Endothelial cell of umbilical vein (primary cell): Measurements from ENCODE around the gene CCNG2. TPM values are rescaled to one million over a fixed set of nuclear protein-coding genes. Genes with fewer than 3 reads are reported as not detected.
"Not testable (repeated sequence)": the region's sequence is repeated elsewhere in the genome, so short reads cannot be mapped to it uniquely, and the experiment has no call there.

ENCODE experiments used
- BruUV-seq: library from RNA; stranded (reverse); fragments of 400-500 nt; replicated peaks from 2 replicates; lab custom pipeline; 2021; lab: Mats Ljungman, UMichigan
- CTCF ChIA-PET: fragments of 300-600, 350-600 bp; sonication (Branson Sonifier 250); formaldehyde crosslinking; loops from one replicate; lab custom pipeline; 2021; ENCODE audit warnings: antibody characterized with exemption, inconsistent platforms; lab: Charles Lee
- POLR2A ChIA-PET: fragments of 300-600, 350-600 bp; sonication (Branson Sonifier 250); formaldehyde crosslinking; loops from one replicate; lab custom pipeline; 2021; ENCODE audit warnings: antibody characterized with exemption, inconsistent platforms; lab: Charles Lee
- DNase-seq: peaks from one replicate; pipeline ENCODE4 v3.0.0-alpha.2; 2011; ENCODE audit warnings: low read depth, low spot score
- FAIRE-seq: peaks from 2 replicates; lab custom pipeline; 2011; peaks lifted over from hg19 to GRCh38; lab: Jason Lieb, UNC
- H2AFZ ChIP-seq: 2 replicates; pipeline ENCODE4 v1.6.0; 2012; ENCODE audit warnings: low read depth, low read length, control low read depth, inconsistent platforms
- H3K27ac ChIP-seq: 2 replicates; pipeline ENCODE4 v1.5.1; 2011; ENCODE audit warnings: low read depth, mild to moderate bottlenecking, control low read depth, low read length, moderate library complexity; ENCODE audit not compliant: insufficient read depth
- H3K27me3 ChIP-seq, 2 experiments: 2 replicates each; pipeline versions ENCODE4 v1.6.0 to v1.6.1; 2011; ENCODE audit warnings: low read length in 2 of 2, mixed read lengths in 1 of 2; ENCODE audit not compliant: control insufficient read depth in 2 of 2, insufficient read depth in 2 of 2
- H3K36me3 ChIP-seq, 2 experiments: 2 replicates in 1 of 2; 3 replicates in 1 of 2; pipeline ENCODE4 v1.5.1; 2011; ENCODE audit warnings: low read length in 2 of 2, mild to moderate bottlenecking in 1 of 2, moderate library complexity in 1 of 2; ENCODE audit not compliant: control insufficient read depth in 2 of 2, insufficient read depth in 2 of 2; ENCODE audit errors: extremely low read depth in 1 of 2
- H3K4me1 ChIP-seq: 3 replicates; pipeline ENCODE4 v1.5.1; 2011; ENCODE audit warnings: mild to moderate bottlenecking, low read length; ENCODE audit not compliant: control insufficient read depth, insufficient read depth; ENCODE audit errors: extremely low read depth
- H3K4me2 ChIP-seq: 2 replicates; pipeline ENCODE4 v1.6.1; 2011; ENCODE audit warnings: low read length, control low read depth, mixed read lengths; ENCODE audit not compliant: insufficient read depth
- H3K4me3 ChIP-seq, 3 experiments: fragments of 200-600 bp in 1 of 3; sonication (generic), shearing (Covaris generic) in 1 of 3; replicated peaks in 1 of 3; 2 replicates each; pipeline ENCODE4 v1.5.1; 2011 to 2016; ENCODE audit warnings: control low read depth in 3 of 3, low read length in 3 of 3, mild to moderate bottlenecking in 2 of 3, inconsistent platforms in 1 of 3, low read depth in 1 of 3, moderate library complexity in 1 of 3; ENCODE audit not compliant: insufficient read depth in 1 of 3
- H3K79me2 ChIP-seq: 2 replicates; pipeline ENCODE4 v1.6.0; 2012; ENCODE audit warnings: low read length, inconsistent platforms; ENCODE audit not compliant: control insufficient read depth, insufficient read depth
- H3K9ac ChIP-seq: replicated peaks from 2 replicates; pipeline ENCODE3; 2011; ENCODE audit warnings: low read length, control low read depth; ENCODE audit not compliant: insufficient read depth; ENCODE audit errors: extremely low read depth
- H3K9me1 ChIP-seq: replicated peaks from 3 replicates; pipeline ENCODE4 v1.6.0; 2011; ENCODE audit warnings: mild to moderate bottlenecking, low read length; ENCODE audit not compliant: control insufficient read depth, insufficient read depth; ENCODE audit errors: extremely low read depth
- H3K9me3 ChIP-seq: replicated peaks from 2 replicates; pipeline ENCODE4 v1.5.1; 2012; ENCODE audit warnings: low read length, inconsistent platforms; ENCODE audit not compliant: control insufficient read depth, insufficient read depth
- H4K20me1 ChIP-seq: replicated peaks from 2 replicates; pipeline ENCODE3; 2011; ENCODE audit warnings: mild to moderate bottlenecking, low read length; ENCODE audit not compliant: control insufficient read depth, insufficient read depth; ENCODE audit errors: extremely low read depth
- EZH2 ChIP-seq: IDR thresholded peaks from 2 replicates; pipeline ENCODE4 v1.6.1; 2012; ENCODE audit warnings: borderline replicate concordance, low read depth, mild to moderate bottlenecking, moderate library complexity, low read length, inconsistent platforms; ENCODE audit not compliant: severe bottlenecking
- FOS ChIP-seq: IDR thresholded peaks from 2 replicates; pipeline ENCODE4 v1.6.1; 2011; ENCODE audit warnings: mild to moderate bottlenecking, low read length, moderate library complexity, borderline replicate concordance; ENCODE audit not compliant: insufficient read depth
- GATA2 ChIP-seq: IDR thresholded peaks from 2 replicates; pipeline ENCODE4 v1.7.0; 2011; ENCODE audit warnings: low read depth, mild to moderate bottlenecking, moderate library complexity, mixed read lengths, low read length; ENCODE audit not compliant: insufficient read length, insufficient read depth
- JUN ChIP-seq: IDR thresholded peaks from 2 replicates; pipeline ENCODE4 v1.6.1; 2011; ENCODE audit warnings: borderline replicate concordance, low read depth; ENCODE audit not compliant: insufficient read length, insufficient read depth
- MYC ChIP-seq: IDR thresholded peaks from one replicate; pipeline ENCODE4 v1.6.1; 2011; ENCODE audit warnings: mild to moderate bottlenecking, low read depth, low read length
- POLR2A ChIP-seq: IDR thresholded peaks from 2 replicates; pipeline ENCODE4 v1.6.1; 2012; ENCODE audit warnings: low read depth, mild to moderate bottlenecking, control low read depth, low read length
- POLR2AphosphoS5 ChIP-seq: IDR thresholded peaks from 2 replicates; pipeline ENCODE4 v1.6.1; 2012; ENCODE audit warnings: low read depth, mild to moderate bottlenecking, control low read depth, low read length, moderate library complexity; ENCODE audit not compliant: insufficient read depth
- dilution Hi-C: fragments of 300-500 bp; cut with MboI; formaldehyde crosslinking; loops from one replicate; pipeline ENCODE4 v1.15.0; 2019; ENCODE audit warnings: low sequenced_read_pairs; ENCODE audit not compliant: extremely low pct_ligation_motif_present
- intact Hi-C: fragments of 100-400 bp; cut with micrococcal nuclease; formaldehyde crosslinking; loops from one replicate; pipeline ENCODE4 v1.10.0; 2022
- polyA plus RNA-seq, 4 experiments: library from polyadenylated mRNA; depleted of rRNA in 3 of 4; stranded (reverse) in 3 of 4; unstranded in 1 of 4; fragments of >200 nt; gene quantifications; 2 replicates each; pipeline versions ENCODE4 v1.2.1 to v1.2.3, GENCODE V29; 2011 to 2012; ENCODE audit warnings: missing spikeins in 1 of 4
- total RNA-seq: library from RNA; stranded (reverse); gene quantifications from 2 replicates; pipeline ENCODE4 v1.2.3, GENCODE V29; 2021
- TF ChIP-seq, protein P1 (sequence below): IDR thresholded peaks from 2 replicates; pipeline ENCODE4 v1.6.1; 2011; ENCODE audit not compliant: insufficient read depth, insufficient read length
- TF ChIP-seq, protein P2 (sequence below), 2 donors: IDR thresholded peaks; 1 replicate in 1 of 2; 2 replicates in 1 of 2; pipeline ENCODE4 v1.5.1; 2011; ENCODE audit warnings: low read length in 2 of 2, mild to moderate bottlenecking in 2 of 2, moderate library complexity in 2 of 2, control low read depth in 1 of 2, inconsistent platforms in 1 of 2, low read depth in 1 of 2; ENCODE audit not compliant: insufficient read depth in 1 of 2; ENCODE audit errors: extremely low read depth in 1 of 2

Gene CCNG2
- total and polyA plus RNA-seq, 2 donors (not counting 3 experiments of a cell fraction or from before 2014, with no cell fraction given), result 7.9 to 28.3 TPM

DNA sequence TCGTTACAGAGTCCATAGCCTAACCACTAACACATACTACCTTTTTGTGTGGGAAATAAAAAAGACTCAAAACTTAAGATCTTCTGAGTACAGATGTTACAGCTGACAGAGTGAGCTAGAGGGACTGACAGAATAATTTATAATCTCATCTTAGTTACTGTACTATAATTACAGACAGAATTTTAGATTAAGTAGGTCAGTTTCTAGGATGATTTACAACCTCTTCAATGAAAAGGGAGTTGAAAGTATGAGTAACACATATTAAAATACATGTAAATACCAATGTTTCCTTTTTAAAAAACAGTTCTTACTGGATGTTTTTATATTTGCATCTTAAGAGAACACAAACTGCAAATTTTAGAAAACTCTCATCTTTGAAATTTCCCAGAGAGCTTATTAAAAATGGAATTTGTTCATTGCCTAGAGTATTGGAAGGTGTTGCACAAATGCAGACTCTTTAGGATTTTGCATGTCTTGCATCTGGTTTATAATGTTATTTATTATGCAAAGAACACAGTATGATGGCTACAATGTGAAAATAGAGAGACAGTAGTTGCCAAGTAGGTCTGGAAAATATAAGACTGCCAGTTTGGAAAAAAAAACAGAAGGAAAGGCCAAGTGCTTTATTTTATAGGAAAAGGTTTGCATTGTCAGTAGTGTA lies 24.2 kb upstream of the CCNG2 start:
- H3K27me3 ChIP-seq, result peaks cover 13 to 18% of the 10 kb centered on the region in 2 experiments
- H3K9me1 ChIP-seq, result no peaks in the 10 kb centered on the region
- no TSS peak for BruUV-seq
- TF ChIP-seq, protein P1, sequence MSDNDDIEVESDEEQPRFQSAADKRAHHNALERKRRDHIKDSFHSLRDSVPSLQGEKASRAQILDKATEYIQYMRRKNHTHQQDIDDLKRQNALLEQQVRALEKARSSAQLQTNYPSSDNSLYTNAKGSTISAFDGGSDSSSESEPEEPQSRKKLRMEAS, result no peak
- TF ChIP-seq POLR2AphosphoS5 (no peak), MYC (no peak), POLR2A (no peak), EZH2 (no peak), GATA2 (no peak), JUN (no peak), FOS (no peak)
- TF ChIP-seq, protein P2, sequence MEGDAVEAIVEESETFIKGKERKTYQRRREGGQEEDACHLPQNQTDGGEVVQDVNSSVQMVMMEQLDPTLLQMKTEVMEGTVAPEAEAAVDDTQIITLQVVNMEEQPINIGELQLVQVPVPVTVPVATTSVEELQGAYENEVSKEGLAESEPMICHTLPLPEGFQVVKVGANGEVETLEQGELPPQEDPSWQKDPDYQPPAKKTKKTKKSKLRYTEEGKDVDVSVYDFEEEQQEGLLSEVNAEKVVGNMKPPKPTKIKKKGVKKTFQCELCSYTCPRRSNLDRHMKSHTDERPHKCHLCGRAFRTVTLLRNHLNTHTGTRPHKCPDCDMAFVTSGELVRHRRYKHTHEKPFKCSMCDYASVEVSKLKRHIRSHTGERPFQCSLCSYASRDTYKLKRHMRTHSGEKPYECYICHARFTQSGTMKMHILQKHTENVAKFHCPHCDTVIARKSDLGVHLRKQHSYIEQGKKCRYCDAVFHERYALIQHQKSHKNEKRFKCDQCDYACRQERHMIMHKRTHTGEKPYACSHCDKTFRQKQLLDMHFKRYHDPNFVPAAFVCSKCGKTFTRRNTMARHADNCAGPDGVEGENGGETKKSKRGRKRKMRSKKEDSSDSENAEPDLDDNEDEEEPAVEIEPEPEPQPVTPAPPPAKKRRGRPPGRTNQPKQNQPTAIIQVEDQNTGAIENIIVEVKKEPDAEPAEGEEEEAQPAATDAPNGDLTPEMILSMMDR (IDR thresholded peaks at IDR 0.05; ENCODE audit: extremely low read depth in 1 of 2, insufficient read depth in 1 of 2, low read depth in 1 of 2, low read length in 2 of 2), result no peak
- no peak overlapping the region for H2AFZ ChIP-seq
- H3K4me3 ChIP-seq, result no peak overlapping the region
- H3K27ac ChIP-seq, result no peak overlapping the region
- DNase-seq (no peak), FAIRE-seq (no peak)
- H3K4me1 ChIP-seq, result peaks cover 3% of the 10 kb centered on the region
- dilution Hi-C loops, result no loop called here
- POLR2A ChIA-PET, result no interaction called here
- no peak overlapping the region for H3K4me2 ChIP-seq
- no peaks in the 10 kb centered on the region for H3K9me3 ChIP-seq
- no peaks in the 10 kb centered on the region for H3K36me3 ChIP-seq
- intact Hi-C loops, result no loop called here
- no peaks in the 10 kb centered on the region for H3K79me2 ChIP-seq
- CTCF ChIA-PET, result interaction anchor here (1.0 to 2.5 kb wide), 8 partner anchors 10 to 79 kb away, joined by 3 to 18 read pairs (median 4); no protein-coding TSS in a partner anchor
- H4K20me1 ChIP-seq, result no peaks in the 10 kb centered on the region
- no peak overlapping the region for H3K9ac ChIP-seq

DNA sequence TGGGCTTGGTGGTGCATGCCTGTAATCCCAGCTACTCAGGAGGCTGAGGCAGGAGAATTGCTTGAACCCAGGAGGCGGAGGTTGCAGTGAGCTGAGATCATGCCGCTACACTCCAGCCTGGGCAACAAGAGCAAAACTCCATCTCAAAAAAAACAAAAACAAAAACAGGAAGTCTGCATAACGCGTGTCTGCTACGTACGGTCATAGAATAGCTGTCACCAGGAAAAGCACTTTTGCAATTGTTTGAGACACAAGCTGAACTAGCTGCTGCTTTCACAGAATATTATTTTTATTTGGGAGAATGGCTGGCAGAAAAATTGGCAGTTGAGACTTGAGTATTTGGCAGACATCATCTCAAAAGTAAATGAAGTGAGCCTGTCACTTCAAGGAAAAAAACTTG lies 19.6 kb upstream of the CCNG2 start:
- POLR2A ChIA-PET, DNase-seq, H3K9me3 ChIP-seq, H3K27ac ChIP-seq, H3K4me2 ChIP-seq, BruUV-seq, intact Hi-C loops, H2AFZ ChIP-seq, H3K9ac ChIP-seq, H4K20me1 ChIP-seq, H3K9me1 ChIP-seq, H3K4me1 ChIP-seq, H3K36me3 ChIP-seq, dilution Hi-C loops, H3K4me3 ChIP-seq, FAIRE-seq, H3K79me2 ChIP-seq: not testable (repeated sequence)
- CTCF ChIA-PET, result interaction anchor here (0.7 to 1.9 kb wide), 4 partner anchors 9 to 53 kb away, joined by 3 to 8 read pairs (median 5); no protein-coding TSS in a partner anchor
- H3K27me3 ChIP-seq, result peaks cover 16 to 23% of the 10 kb centered on the region in 2 experiments
